HG02798 (cell line): ENCODE results near the gene LRPPRC.

Experiments used
- ATAC-seq: cut with Tn5 transposase; IDR thresholded peaks from one replicate; pipeline ENCODE4 v1.9.1; 2021; ENCODE audit warnings: mild to moderate bottlenecking; ENCODE audit not compliant: unreplicated experiment, poor library complexity

The LRPPRC gene

GRCh38 chr2:43984533-43984932 is 11.3 kb downstream of the LRPPRC start:
- no peak for ATAC-seq

- ATAC-seq: no peak
These were observed 14.9 kb downstream of the LRPPRC start for GRCh38 chr2:43980902-43981301.

DNA sequence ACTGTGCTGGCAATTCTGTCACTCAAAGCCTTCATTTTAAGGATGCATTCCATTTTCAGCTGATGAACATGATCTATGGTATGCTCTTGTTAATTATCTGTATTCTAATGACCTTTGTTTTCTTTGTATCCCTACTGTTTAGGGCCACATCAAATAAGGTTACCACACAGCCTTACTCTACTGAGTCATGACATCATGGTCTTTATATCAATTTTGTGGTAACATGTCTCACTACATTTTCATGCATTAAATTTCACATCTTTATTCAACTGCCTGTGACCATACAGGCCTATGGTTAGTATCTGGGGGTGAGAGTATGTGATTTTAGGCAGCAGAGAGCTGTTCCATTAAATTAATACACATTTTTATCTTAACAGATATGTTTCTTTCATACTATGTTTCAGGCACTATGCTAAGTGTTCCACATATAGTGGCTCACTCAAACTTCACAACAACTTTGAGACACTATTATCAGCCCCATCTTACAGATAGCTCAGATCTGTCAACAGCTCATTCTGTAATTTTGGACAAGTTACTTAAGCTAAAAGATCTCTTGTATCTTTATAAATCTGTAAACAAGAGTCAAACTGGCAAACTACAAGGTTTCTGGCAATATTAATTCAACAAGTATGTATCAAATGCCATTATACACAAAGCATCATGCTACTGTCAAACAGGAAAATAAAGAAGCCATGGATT is 18.0 kb downstream of the LRPPRC start:
- no peak for ATAC-seq

- no peak for ATAC-seq
These were observed 34.9 kb downstream of the LRPPRC start for GRCh38 chr2:43960921-43961320.

GRCh38 chr2:43958397-43959275 is 37.2 kb downstream of the LRPPRC start:
- no peak for ATAC-seq

DNA sequence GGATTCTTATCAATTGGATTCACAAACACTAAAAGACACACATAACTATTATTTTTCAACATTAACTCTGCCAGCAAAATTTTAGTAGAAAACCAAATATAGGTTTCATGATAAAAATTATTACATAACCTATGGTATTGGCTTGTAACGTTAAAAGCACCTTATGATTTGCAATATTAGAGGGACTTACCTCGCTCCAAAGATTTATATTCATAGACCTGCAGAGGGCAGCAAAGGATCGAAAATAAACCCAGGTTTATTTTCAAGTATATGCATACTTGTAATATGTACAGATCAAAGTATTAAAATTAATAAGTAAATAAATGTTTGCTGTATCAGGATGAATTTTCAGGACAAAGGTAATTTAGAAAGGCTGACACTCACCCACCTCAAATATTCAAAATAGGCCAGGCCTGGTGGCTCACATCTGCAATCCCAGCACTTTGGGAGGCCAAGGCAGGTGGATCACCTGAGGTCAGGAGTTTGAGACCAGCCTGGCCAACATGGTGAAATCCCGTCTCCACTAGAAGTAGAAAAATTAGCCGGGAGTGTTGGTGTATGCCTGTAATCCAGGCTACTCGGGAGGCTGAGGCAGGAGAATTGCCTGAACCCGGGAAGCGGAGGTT is 45.3 kb downstream of the LRPPRC start:
- no peak for ATAC-seq

DNA sequence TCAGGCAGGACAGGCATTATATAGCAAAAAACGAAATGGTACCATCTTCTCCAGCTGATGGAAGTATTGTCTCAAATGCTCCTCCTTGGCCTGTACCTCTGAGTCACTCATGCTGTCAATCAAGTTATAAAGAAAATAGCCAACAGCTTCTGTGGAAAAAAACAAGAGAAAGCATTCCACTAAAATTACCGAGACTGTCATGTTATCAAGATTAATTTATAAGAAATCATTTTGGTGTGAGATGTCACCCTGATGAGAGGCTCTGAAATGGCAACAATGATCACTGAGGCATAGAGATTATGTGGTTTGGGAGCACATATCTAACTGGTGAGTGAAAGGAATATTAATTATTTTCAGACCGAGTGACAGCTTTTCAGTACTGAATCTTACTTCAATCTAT is 47.4 kb downstream of the LRPPRC start:
- ATAC-seq: no peak

DNA sequence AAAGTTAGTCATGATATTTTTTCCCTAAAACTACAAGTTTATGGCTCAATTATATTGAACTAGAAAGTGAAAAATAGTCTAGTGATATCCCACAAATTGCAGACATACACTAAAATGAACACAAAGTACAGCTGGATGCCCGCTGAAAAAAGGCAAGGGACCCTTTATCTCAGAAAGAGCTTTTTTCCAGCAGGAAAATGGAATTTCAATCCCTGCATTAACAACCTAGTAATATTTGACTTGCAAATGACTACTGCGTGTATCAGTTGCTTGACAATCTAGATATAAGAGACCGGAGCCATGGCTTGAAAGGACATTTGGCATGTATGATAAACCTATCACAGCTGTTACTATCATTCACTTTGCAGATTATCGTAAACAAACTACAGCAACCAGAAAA is 49.1 kb downstream of the LRPPRC start:
- ATAC-seq: no peak

GRCh38 chr2:43945439-43945838 is 50.4 kb downstream of the LRPPRC start:
- ATAC-seq: no peak

DNA sequence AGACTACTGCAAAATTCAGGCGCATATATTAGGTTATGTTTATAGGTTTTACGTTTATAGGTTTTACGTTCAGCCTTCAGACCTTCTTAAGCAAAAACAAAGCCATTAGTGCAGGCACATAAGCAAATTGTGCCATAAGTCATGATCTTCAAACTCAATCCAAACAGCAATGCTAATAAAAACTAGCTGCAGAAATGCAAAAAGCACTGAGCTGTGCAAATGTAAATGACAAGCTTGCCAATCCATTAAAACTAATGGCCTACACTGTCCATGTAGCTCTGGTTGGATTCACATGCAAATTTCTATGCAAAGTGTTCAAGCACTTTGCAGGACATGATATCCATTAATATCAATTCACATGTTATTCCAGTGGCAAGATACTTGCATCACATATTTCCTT is 50.9 kb downstream of the LRPPRC start:
- ATAC-seq: no peak

DNA sequence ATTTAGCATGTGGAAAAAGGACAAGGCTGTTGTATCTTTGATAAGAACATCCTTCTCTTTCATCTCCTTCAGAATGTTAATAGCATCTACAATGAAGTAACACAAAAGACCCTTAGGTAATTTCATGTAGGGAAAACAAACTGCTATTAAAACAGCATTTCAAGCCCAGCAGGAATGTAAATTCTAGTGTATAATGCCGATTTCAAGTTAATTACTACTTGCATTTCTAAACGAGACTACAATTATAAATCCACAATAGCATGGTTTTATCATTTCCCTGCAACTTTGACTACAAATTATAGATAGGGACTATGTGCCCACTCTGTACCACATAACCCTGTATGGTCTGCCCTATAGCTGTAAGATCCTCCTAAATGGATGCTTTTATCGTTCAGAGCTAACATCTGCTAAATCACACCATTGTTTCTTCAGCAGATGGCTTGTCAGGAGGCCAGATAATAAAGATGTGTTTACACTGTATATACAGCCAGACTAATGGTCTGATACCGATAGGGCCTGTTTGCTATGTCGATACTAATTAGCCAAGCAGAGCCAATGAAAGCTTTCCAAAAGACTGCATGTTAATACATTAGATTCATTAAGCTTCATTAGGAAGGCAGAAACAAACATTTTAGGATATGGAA is 51.9 kb downstream of the LRPPRC start:
- no peak for ATAC-seq

GRCh38 chr2:43943323-43943722 is 52.5 kb downstream of the LRPPRC start:
- ATAC-seq: no peak

DNA sequence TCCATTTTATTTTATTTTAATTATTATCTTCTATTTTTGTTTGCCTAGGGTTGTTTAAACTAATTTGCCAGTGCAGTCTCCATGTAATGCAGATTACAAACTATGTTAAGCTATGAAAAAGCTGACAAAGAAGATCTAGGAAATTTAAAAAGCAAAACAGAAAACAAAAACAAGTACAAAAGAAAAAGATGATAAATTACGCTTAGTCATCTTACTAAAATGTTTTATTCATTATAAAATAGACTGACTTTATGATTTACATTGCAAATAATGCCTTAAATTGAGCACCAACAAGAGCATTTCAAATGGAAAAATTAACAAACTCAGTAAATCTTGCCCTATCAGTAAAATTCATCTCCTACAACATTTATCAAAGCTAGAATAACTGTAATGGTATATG is 52.9 kb downstream of the LRPPRC start:
- no peak for ATAC-seq

GRCh38 chr2:43941966-43942365 is 53.8 kb downstream of the LRPPRC start:
- ATAC-seq: no peak

GRCh38 chr2:43941359-43941758 is 54.4 kb downstream of the LRPPRC start:
- no peak for ATAC-seq

GRCh38 chr2:43939695-43940256 is 56.0 kb downstream of the LRPPRC start:
- ATAC-seq: no peak

DNA sequence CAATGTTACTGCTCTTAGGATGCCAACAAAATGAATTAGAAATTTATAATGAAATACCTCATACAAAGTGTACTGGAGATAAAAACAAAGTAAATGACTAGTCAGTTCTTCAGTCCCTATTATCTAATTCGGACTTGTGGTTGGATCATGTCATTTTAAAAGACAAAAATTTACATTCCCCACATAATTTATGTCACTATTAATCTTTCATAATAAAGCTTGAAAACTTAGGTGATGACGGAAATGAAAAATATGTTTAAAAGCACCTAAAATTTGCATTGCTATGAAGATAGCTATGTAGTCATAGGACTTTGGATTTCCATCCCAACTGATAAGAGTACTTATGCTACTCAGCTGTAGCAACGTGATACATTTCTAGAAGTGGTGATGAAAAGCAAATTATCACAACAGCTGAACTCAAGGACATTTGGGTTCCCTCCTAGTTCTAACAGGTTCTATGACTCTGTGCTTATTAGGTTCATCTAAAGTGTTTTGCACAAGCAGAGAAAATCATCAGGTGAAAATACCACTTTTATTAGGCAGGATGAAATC is 58.4 kb downstream of the LRPPRC start:
- no peak for ATAC-seq

DNA sequence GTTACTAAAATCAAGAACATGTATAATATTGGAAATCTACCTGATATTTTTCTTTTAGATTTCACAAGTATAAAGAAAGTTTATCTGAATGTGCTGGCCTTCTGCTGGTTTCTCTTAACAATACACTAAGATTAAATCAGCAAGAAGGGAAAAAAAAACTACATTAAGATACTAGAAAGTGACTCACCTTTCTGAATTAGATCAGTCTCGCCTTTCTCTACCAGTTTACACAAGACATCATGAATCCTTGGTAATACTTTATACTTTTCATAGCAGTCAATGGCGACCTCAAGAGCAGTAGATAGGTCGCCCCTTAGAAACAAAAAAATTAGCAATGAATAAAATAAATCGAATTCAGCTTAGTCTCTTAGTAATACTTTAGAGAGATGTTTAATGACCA is 61.2 kb downstream of the LRPPRC start:
- no peak for ATAC-seq

- ATAC-seq: no peak
These were observed 64.5 kb downstream of the LRPPRC start for GRCh38 chr2:43931293-43931692.

- no peak for ATAC-seq
These were observed 68.3 kb downstream of the LRPPRC start for GRCh38 chr2:43927442-43927841.
